ENCODE results near the gene PPP3CB.

DNA sequence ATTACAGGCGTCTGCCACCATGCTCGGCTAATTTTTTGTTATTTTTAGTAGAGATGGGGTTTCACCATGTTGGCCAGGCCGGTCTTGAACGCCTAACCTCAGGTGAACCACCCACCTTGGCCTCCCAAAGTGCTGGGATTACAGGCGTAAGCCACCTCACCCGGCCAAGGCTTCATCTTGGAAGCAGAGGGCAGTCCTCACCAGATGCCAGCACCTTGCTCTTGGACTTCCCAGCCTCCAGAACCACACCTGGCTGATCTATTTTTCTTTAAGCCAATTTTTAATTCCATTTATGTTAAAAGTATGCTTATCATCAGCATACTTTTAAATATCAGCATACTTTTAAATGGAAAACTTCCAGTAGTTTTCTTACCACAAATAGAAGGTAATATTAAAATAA lies 94.2 kb downstream of the PPP3CB start:
- TF ChIP-seq, protein P1, sequence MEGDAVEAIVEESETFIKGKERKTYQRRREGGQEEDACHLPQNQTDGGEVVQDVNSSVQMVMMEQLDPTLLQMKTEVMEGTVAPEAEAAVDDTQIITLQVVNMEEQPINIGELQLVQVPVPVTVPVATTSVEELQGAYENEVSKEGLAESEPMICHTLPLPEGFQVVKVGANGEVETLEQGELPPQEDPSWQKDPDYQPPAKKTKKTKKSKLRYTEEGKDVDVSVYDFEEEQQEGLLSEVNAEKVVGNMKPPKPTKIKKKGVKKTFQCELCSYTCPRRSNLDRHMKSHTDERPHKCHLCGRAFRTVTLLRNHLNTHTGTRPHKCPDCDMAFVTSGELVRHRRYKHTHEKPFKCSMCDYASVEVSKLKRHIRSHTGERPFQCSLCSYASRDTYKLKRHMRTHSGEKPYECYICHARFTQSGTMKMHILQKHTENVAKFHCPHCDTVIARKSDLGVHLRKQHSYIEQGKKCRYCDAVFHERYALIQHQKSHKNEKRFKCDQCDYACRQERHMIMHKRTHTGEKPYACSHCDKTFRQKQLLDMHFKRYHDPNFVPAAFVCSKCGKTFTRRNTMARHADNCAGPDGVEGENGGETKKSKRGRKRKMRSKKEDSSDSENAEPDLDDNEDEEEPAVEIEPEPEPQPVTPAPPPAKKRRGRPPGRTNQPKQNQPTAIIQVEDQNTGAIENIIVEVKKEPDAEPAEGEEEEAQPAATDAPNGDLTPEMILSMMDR (IDR thresholded peaks at IDR 0.05), result no peak
- no peak for TF ChIP-seq POLR2A (IDR thresholded peaks at IDR 0.05)

All from heart left ventricle (tissue), 13 donors.